HepG2 (cell line): Measurements from ENCODE around the gene ANKRD36B. TPM values are rescaled to one million over a fixed set of nuclear protein-coding genes. Genes with fewer than 3 reads are reported as not detected.
A peak's percentile ranks its signal among the peaks of the same experiment; 100 is the strongest.
"Not testable (repeated sequence)": the region's sequence is repeated elsewhere in the genome, so short reads cannot be mapped to it uniquely, and the experiment has no call there.

ENCODE experiments used
- ATAC-seq: fragments of 200-7000 bp; cut with Tn5 transposase; 3 replicates; pipeline ENCODE4 v1.9.1; 2020; ENCODE audit warnings: mild to moderate bottlenecking, moderate library complexity
- BruUV-seq: library from RNA; stranded (reverse); fragments of 400-500 nt; replicated peaks from 2 replicates; lab custom pipeline; 2021; lab: Mats Ljungman, UMichigan
- CTCF ChIA-PET: fragments of 300-600 bp; formaldehyde crosslinking; extraction: SDS; loops from one replicate; lab custom pipeline; 2021; ENCODE audit warnings: low total read pairs, inconsistent platforms, low intra/inter-chr PET ratio; lab: Yijun Ruan, JAX
- POLR2A ChIA-PET: fragments of 350-600 bp; sonication (Branson Sonifier 250); formaldehyde crosslinking; loops from one replicate; lab custom pipeline; 2020; ENCODE audit warnings: antibody characterized with exemption, inconsistent platforms; lab: Yijun Ruan, JAX
- DNase-seq: peaks from one replicate; pipeline ENCODE4 v3.0.0-alpha.2; 2015; ENCODE audit warnings: low spot score
- FAIRE-seq: peaks from 3 replicates; lab custom pipeline; 2011; peaks lifted over from hg19 to GRCh38; lab: Jason Lieb, UNC
- H2AFZ ChIP-seq: one replicate; pipeline ENCODE4 v1.6.1; 2011; ENCODE audit warnings: low read length, inconsistent platforms
- H3K27ac ChIP-seq: fragments of 300-600 bp; 3 replicates; pipeline ENCODE4 v1.8.0; 2011; ENCODE audit warnings: mixed run types, mild to moderate bottlenecking, mixed read lengths, low read length, inconsistent platforms; ENCODE audit not compliant: insufficient read depth; ENCODE audit errors: extremely low read length
- H3K27me3 ChIP-seq, 2 experiments: fragments of 200-600 bp in 1 of 2; 2 replicates in 1 of 2; 3 replicates in 1 of 2; pipeline versions ENCODE4 v1.6.0 to v1.8.0; 2011; ENCODE audit warnings: low read length in 2 of 2, mild to moderate bottlenecking in 2 of 2, moderate library complexity in 2 of 2, inconsistent platforms in 1 of 2; ENCODE audit not compliant: insufficient read depth in 2 of 2, control insufficient read depth in 1 of 2
- H3K36me3 ChIP-seq, 2 experiments: fragments of 200-600 bp in 1 of 2; replicated peaks in 1 of 2; 2 replicates in 1 of 2; 3 replicates in 1 of 2; pipeline versions ENCODE4 v1.5.1 to v1.8.0; 2011; ENCODE audit warnings: low read length in 2 of 2, inconsistent platforms in 1 of 2; ENCODE audit not compliant: insufficient read depth in 2 of 2, control insufficient read depth in 1 of 2
- H3K4me1 ChIP-seq: 2 replicates; pipeline ENCODE4 v1.5.1; 2012; ENCODE audit warnings: low read length, inconsistent platforms; ENCODE audit not compliant: insufficient read depth
- H3K4me2 ChIP-seq: 2 replicates; pipeline ENCODE4 v1.6.0; 2011; ENCODE audit warnings: low read depth, low read length, inconsistent platforms
- H3K4me3 ChIP-seq, 3 experiments: fragments of 200-600 bp in 1 of 3; sonication (generic), shearing (Covaris generic) in 1 of 3; replicated peaks in 1 of 3; 2 replicates each; pipeline ENCODE4 v1.5.1; 2011 to 2016; ENCODE audit warnings: low read length in 3 of 3, inconsistent platforms in 2 of 3, low read depth in 2 of 3, mild to moderate bottlenecking in 2 of 3, control low read depth in 1 of 3, mixed read lengths in 1 of 3; ENCODE audit not compliant: insufficient read depth in 1 of 3
- H3K79me2 ChIP-seq: one replicate; pipeline ENCODE4 v1.6.1; 2011; ENCODE audit warnings: low read length, inconsistent platforms; ENCODE audit not compliant: insufficient read depth
- H3K9ac ChIP-seq: 2 replicates; pipeline ENCODE4 v1.6.0; 2011; ENCODE audit warnings: mild to moderate bottlenecking, low read depth, low read length, inconsistent platforms; ENCODE audit not compliant: insufficient read depth
- H3K9me3 ChIP-seq: 2 replicates; pipeline ENCODE4 v1.5.1; 2012; ENCODE audit warnings: mild to moderate bottlenecking, low read length
- H4K20me1 ChIP-seq: 2 replicates; pipeline ENCODE4 v1.6.0; 2011; ENCODE audit warnings: inconsistent platforms, mild to moderate bottlenecking, low read length, moderate library complexity; ENCODE audit not compliant: insufficient read depth
- CEBPG ChIP-seq: IDR thresholded peaks from 2 replicates; pipeline ENCODE4 v1.6.1; 2016
- FOXP1 ChIP-seq, 2 experiments: fragments of 450-650 bp in 1 of 2; IDR thresholded peaks; 2 replicates each; pipeline ENCODE4 v1.6.1; 2017 to 2018; ENCODE audit warnings: antibody characterized with exemption in 1 of 2
- IRF2 ChIP-seq: IDR thresholded peaks from 2 replicates; pipeline ENCODE4 v1.6.1; 2018; ENCODE audit warnings: missing genetic modification reagents, missing compliant biosample characterization
- NRL ChIP-seq: sonication (generic); formaldehyde crosslinking; IDR thresholded peaks from 2 replicates; pipeline ENCODE4 v1.5.0; 2020; ENCODE audit warnings: missing genetic modification reagents, mild to moderate bottlenecking, moderate library complexity, borderline replicate concordance
- SNAPC2 ChIP-seq: sonication (generic); formaldehyde crosslinking; IDR thresholded peaks from 2 replicates; pipeline ENCODE4 v1.8.1; 2022; ENCODE audit warnings: mild to moderate bottlenecking, missing genetic modification reagents
- STAG1 ChIP-seq: sonication (generic); formaldehyde crosslinking; IDR thresholded peaks from 2 replicates; pipeline ENCODE4 v1.4.0; 2020; ENCODE audit warnings: missing genetic modification reagents
- ZNF556 ChIP-seq: sonication (generic); formaldehyde crosslinking; IDR thresholded peaks from 2 replicates; pipeline ENCODE4 v1.4.0; 2020; ENCODE audit warnings: mild to moderate bottlenecking, missing genetic modification reagents, borderline replicate concordance
- ZZZ3 ChIP-seq: sonication (generic); formaldehyde crosslinking; IDR thresholded peaks from 2 replicates; pipeline ENCODE4 v1.4.0; 2020; ENCODE audit warnings: missing genetic modification reagents, mild to moderate bottlenecking, borderline replicate concordance
- WGBS: methylation state at CpG from one replicate; pipeline ENCODE4 v1.1.6; 2017; ENCODE audit warnings: low lambda C conversion rate; 5-methylcytosine and 5-hydroxymethylcytosine counted together
- in situ Hi-C: cut with HindIII; loops from 2 replicates; pipeline ENCODE4 v1.10.0; 2017; ENCODE audit warnings: low pct_unique_long_range_greater_than_20kb; ENCODE audit not compliant: extremely low pct_ligation_motif_present
- intact Hi-C: fragments of 100-400 bp; cut with micrococcal nuclease; formaldehyde crosslinking; loops from one replicate; pipeline ENCODE4 v1.10.0; 2022; ENCODE audit not compliant: unreplicated experiment
- polyA plus RNA-seq, 8 experiments: library from polyadenylated mRNA; depleted of rRNA in 3 of 8; stranded (reverse) in 7 of 8; unstranded in 1 of 8; fragments of >200 nt; fragmentation: Illumina TruSeq in 4 of 8; extraction: Trizol in 4 of 8; gene quantifications; 2 replicates each; pipeline versions ENCODE4 v1.2.1 to v1.2.3, GENCODE V29; 2011 to 2016; ENCODE audit warnings: low read depth in 4 of 8, missing spikeins in 1 of 8, mixed read lengths in 1 of 8; ENCODE audit not compliant: insufficient read depth in 1 of 8
- total RNA-seq, 5 experiments: library from RNA; depleted of rRNA; stranded (reverse); fragments of >200 nt; fragmentation: Illumina TruSeq; extraction: Trizol; gene quantifications; 2 replicates each; pipeline ENCODE4 v1.2.3, GENCODE V29; 2016; ENCODE audit warnings: low read depth in 1 of 5
- TF ChIP-seq, protein P1 (sequence below): fragments of 450-650 bp; IDR thresholded peaks from 2 replicates; pipeline ENCODE4 v1.6.1; 2016
- TF ChIP-seq, protein P2 (sequence below): sonication (generic); formaldehyde crosslinking; IDR thresholded peaks from 2 replicates; pipeline ENCODE4 v1.4.0; 2020; ENCODE audit warnings: missing genetic modification reagents, low read depth, mild to moderate bottlenecking, borderline replicate concordance

The ANKRD36B gene
- total and polyA plus RNA-seq, 2 of the 13 experiments (the other 11 are each of a cell fraction or from before 2014, with no cell fraction given): 7.3 to 34.8 TPM

DNA sequence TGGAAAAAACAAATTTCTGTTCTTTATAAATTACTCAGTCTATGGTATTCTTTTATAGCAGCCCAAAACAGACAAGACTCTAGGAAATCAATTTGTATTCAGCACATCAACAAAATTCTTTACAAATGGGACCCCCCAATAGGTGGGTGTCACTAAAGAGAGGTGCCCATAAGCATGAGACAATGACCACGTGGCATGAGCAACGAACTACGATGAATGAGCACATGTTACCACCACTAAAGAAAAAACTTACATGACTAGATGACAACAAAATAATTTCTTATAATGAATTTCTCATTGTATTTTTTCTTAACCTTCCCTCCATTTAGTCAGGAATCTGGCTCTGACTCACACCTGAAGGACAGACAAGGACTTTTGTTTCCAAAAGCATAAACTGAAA, 3.8 kb upstream of the ANKRD36B start:
- intact Hi-C loops: loop anchor here (5.0 kb wide), 1 partner anchor 54 kb away; the partner anchor contains the start of gene COX5B
- H3K4me3 ChIP-seq, H3K27me3 ChIP-seq, H3K79me2 ChIP-seq, H3K36me3 ChIP-seq, BruUV-seq, H4K20me1 ChIP-seq, H2AFZ ChIP-seq, ATAC-seq, FAIRE-seq, H3K9me3 ChIP-seq, H3K4me2 ChIP-seq, POLR2A ChIA-PET, H3K4me1 ChIP-seq, H3K9ac ChIP-seq, CTCF ChIA-PET, H3K27ac ChIP-seq, in situ Hi-C loops, DNase-seq: not testable (repeated sequence)
- WGBS: 11% methylated on average over 3 of the region's 3 CpGs
- TF ChIP-seq, protein P1, sequence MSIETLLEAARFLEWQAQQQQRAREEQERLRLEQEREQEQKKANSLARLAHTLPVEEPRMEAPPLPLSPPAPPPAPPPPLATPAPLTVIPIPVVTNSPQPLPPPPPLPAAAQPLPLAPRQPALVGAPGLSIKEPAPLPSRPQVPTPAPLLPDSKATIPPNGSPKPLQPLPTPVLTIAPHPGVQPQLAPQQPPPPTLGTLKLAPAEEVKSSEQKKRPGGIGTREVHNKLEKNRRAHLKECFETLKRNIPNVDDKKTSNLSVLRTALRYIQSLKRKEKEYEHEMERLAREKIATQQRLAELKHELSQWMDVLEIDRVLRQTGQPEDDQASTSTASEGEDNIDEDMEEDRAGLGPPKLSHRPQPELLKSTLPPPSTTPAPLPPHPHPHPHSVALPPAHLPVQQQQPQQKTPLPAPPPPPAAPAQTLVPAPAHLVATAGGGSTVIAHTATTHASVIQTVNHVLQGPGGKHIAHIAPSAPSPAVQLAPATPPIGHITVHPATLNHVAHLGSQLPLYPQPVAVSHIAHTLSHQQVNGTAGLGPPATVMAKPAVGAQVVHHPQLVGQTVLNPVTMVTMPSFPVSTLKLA: peak; percentile 74

DNA sequence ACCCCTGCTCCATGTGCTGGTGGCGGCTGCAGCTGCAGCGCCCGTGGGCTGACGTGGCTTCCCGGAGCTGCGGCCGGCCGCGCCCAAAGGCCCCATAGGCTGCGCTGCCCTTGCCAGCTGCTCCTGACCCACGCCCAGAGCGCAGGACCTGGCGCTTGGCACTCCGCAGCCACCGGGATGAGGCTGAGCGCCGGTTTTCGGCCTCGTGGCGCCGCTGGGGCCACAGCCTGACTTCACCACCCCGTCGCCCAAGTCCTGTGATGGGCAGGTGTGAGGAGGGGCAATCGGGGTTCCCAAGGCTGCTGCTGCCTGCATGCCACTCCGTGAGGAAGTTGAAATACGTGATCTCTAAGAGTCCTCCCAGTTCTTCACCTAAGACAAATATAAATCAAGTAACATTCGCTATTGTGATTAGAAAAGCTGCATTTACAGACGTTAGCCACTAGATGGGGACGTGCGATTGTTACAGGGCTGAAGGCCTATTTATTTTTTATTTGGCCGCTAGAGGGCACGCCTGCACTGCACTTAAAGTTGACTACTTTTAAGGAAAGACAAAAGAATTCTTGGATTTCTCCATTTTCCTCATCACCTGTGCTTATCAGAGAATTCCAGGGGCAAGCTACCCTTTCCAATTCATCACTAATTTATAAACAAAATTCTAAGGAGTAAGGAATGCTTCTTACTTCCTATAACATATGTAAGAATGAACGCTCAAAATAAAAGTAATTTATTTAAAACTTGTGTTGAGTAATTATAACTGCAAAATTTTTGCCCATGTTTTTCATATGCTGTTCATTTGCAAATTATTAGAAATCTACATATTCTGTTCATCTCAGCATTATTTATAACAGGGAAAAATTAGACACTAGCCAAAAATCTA, 1.1 kb upstream of the ANKRD36B start:
- H3K4me1 ChIP-seq; H4K20me1 ChIP-seq; H3K9me3 ChIP-seq; FAIRE-seq; H3K36me3 ChIP-seq; H3K79me2 ChIP-seq; in situ Hi-C loops; H3K27me3 ChIP-seq; TF ChIP-seq FOXP1 (IDR thresholded peaks at IDR 0.05): not testable (repeated sequence)
- 7% methylated on average over 12 of the region's 33 CpGs for WGBS
- TSS peak; percentile 85 for BruUV-seq
- intact Hi-C loops: loop anchor here (1.0 to 5.0 kb wide), 4 partner anchors 57 to 158 kb away; partner anchors contain the start of genes ACTR1B and COX5B
- ChIA-PET CTCF (interaction anchor here (0.8 to 3.2 kb wide), 5 partner anchors 74 to 158 kb away, joined by 3 to 267 read pairs (median 8); partner anchors contain the start of gene ACTR1B), POLR2A (interaction anchor here (0.8 to 2.3 kb wide), 6 partner anchors 55 to 1524 kb away, joined by 3 to 17 read pairs (median 8); partner anchors contain the start of genes ACTR1B and COX5B)
- ATAC-seq (peak; percentile 78), DNase-seq (peak; percentile 87)
- H3K4me3 ChIP-seq: peak overlapping the region; percentile 74 to 84 (median 82); a peak in 5 of 6 replicates
- peak overlapping the region; percentile 91 for H2AFZ ChIP-seq
- peak overlapping the region; percentile 99 for H3K4me2 ChIP-seq
- H3K27ac ChIP-seq: peak overlapping the region; percentile 90
- peak overlapping the region; percentile 85 for H3K9ac ChIP-seq
- TF ChIP-seq ZNF556 (0 out of 2 replicates have a peak, but pooled peaks have one; percentile 11), SNAPC2 (CRISPR knock-in tag) (0 out of 2 replicates have a peak, but pooled peaks have one; percentile 36), CEBPG (CRISPR knock-in tag) (0 out of 2 replicates have a peak, but pooled peaks have one; percentile 14), FOXP1 (CRISPR knock-in tag; IDR thresholded peaks at IDR 0.05) (peak; percentile 16; the same call in 1 of the 2 replicates), ZZZ3 (0 out of 2 replicates have a peak, but pooled peaks have one; percentile 53), NRL (CRISPR knock-in tag) (0 out of 2 replicates have a peak, but pooled peaks have one; percentile 51), STAG1 (peak; percentile 97), IRF2 (CRISPR knock-in tag) (peak; percentile 27; the same call in 1 of the 2 replicates)
- TF ChIP-seq, protein P2, sequence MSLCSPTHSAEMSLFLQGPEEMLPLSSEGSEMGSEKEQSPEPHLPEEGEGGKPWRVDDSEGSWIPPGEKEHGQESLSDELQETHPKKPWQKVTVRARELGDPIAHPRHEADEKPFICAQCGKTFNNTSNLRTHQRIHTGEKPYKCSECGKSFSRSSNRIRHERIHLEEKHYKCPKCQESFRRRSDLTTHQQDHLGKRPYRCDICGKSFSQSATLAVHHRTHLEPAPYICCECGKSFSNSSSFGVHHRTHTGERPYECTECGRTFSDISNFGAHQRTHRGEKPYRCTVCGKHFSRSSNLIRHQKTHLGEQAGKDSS (CRISPR knock-in tag): 0 out of 2 replicates have a peak, but pooled peaks have one; percentile 15
